GM04504 (cell line): ENCODE measurements around the gene SLC7A9.
"Not testable (repeated sequence)": the region's sequence is repeated elsewhere in the genome, so short reads cannot be mapped to it uniquely, and the experiment has no call there.

Experiments used
- DNase-seq: peaks from one replicate; pipeline ENCODE4 v3.0.0-alpha.2; 2012; ENCODE audit warnings: low read depth

Gene SLC7A9

GRCh38 chr19:32800754-32801153 is 68.8 kb downstream of the SLC7A9 start:
- DNase-seq, result no peak

GRCh38 chr19:32800191-32800590 is 69.4 kb downstream of the SLC7A9 start:
- DNase-seq, result no peak

- DNase-seq, result no peak
Observed at GRCh38 chr19:32798201-32798600, 71.4 kb downstream of the SLC7A9 start.

GRCh38 chr19:32789429-32789828 is 80.1 kb downstream of the SLC7A9 start:
- DNase-seq, result no peak

DNA sequence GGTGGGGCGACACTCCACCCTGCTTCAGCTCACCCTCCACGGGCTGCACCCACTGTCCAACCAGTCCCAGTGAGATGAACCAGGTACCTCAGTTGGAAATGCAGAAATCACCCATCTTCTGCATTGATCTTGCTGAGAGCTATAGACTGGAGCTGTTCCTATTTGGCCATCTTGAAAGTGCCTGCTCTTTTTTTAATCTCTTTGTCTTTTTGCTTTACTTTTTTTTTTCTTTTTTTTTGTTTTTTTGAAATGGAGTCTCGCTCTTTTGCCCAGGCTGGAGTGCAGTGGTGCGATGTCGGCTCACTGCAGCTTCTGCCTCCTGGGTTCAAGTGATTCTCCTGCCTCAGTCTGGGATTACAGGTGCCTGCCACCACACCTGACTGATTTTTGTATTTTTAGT is 81.7 kb downstream of the SLC7A9 start:
- not testable (repeated sequence) for DNase-seq

DNA sequence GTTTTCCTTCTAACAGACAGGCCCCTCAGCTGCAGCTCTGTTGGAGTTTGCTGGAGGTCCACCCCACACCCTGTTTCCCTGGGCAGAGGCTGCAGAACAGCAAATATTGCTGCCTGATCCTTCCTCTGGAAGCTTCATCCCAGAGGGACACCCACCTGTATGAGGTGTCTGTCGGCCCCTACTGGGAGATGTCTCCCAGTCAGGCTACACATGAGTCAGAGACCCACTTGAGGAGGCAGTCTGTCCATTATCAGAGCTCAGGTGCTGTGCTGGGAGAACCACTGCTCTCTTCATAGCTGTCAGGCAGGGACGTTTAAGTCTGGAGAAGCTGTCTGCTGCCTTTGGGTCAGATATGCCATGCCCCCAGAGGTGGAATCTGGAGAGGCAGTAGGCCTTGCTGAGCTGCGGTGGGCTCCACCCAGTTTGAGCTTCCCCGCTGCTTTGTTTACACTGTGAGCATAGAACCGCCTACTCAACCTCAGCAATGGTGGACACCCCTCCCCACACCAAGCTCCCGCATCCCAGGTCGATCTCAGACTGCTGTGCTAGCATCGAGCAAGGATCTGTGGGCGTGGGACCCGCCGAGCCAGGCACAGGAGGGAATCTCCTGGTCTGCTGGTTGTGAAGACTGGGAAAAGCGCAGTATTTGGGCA is 82.3 kb downstream of the SLC7A9 start:
- DNase-seq, result not testable (repeated sequence)

- not testable (repeated sequence) for DNase-seq
Observed at GRCh38 chr19:32782089-32782488, 87.5 kb downstream of the SLC7A9 start.

DNA sequence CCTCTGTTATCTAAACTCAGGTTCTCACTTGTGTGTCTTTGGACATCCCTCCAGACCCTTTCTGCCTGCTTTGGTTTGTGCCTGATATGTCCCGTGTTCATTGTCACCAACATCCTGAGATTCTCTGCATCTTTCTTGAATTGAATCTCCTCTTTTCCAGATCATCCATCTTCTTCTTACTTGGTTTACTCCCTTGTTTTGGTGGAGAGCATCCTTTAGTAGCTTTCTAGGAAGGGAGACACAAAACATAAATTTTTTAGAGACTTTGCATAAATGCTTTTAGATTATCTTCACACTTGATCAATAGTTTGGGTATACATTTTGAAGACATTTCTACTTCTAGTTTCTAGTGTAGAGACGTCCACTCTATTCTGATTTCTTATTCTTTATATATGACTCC is 88.3 kb downstream of the SLC7A9 start:
- DNase-seq, result no peak
